SKM-1 (cell line): ENCODE results near the gene TIMM9.
"Not testable (repeated sequence)": the region's sequence is repeated elsewhere in the genome, so short reads cannot be mapped to it uniquely, and the experiment has no call there.

Experiments
- DNase-seq: peaks from one replicate; lab custom pipeline; 2025; ENCODE audit not compliant: unreplicated experiment; lab: John Stamatoyannopoulos, UW

TIMM9 gene

GRCh38 chr14:58427281-58428117, at the start of gene TIMM9, which contains the start of gene KIAA0586:
TSS of gene TIMM9 (minus strand) at chr14:58427531. CDS start at chr14:58411945, 15,586 bp downstream.
TSS of gene KIAA0586 (plus strand) at chr14:58427719. CDS start at chr14:58428265, 546 bp downstream.
- peak; percentile 71 for DNase-seq

GRCh38 chr14:58476320-58476719, 49.0 kb upstream of the TIMM9 start:
- no peak for DNase-seq

DNA sequence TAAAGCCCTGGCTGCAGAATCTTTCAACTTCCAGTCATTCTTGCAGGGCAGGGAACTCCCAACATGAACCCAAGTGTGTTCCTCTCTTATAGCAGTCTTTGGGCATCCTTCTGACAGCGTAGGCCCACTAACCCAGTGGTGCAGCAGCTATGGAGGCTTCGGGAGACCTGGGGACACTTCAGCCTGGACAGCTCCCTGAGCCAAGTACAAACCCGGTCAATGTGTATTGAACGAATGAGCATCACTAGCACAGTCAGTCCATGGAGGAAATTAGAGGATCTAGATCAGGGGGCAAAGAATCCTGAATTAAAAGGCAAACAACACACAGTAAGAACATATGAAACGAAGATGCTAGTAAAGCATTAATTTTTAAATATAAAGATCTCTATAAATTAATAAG, 42.0 kb upstream of the TIMM9 start:
- DNase-seq, result no peak

DNA sequence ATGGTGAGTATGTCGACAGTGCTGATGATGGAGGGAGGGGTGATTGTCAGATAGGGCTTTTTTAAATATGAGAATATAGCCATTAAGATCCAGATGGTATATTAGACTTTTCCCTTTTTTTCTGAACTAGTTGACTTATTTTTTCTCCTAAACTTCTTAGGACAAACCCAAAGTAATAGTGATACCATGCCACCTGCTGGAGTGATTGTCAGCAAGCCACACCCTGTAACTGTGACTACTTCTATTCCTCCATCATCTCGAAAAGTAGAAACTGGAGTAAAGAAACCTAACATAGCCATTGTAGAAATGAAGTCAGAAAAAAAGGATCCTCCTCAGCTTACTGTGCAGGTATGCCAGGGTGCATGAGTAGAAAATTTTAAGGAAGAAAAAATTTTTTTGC, 40.2 kb upstream of the TIMM9 start:
- no peak for DNase-seq

GRCh38 chr14:58466459-58466858, 39.1 kb upstream of the TIMM9 start:
- DNase-seq, result no peak

- no peak for DNase-seq
Measured at GRCh38 chr14:58465421-58465820, 38.1 kb upstream of the TIMM9 start.

DNA sequence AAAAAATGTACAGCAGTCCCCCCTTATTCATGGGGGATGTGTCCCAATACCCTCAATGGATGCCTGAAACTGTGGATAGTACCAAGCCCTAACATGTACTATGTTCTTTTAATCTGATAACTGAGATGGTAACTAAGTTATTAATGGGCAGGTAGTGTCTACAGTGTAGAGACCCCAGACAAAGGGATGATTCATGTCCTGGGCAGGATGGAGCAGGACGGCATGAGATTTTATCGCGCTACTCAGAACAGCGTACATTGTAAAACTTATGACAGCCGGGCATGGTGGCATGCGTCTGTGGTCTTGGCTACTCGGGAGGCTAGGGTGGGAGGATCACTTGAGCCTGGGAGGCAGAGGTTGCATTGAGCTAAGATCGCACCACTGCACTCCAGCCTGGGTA, 37.3 kb upstream of the TIMM9 start:
- DNase-seq, result no peak

DNA sequence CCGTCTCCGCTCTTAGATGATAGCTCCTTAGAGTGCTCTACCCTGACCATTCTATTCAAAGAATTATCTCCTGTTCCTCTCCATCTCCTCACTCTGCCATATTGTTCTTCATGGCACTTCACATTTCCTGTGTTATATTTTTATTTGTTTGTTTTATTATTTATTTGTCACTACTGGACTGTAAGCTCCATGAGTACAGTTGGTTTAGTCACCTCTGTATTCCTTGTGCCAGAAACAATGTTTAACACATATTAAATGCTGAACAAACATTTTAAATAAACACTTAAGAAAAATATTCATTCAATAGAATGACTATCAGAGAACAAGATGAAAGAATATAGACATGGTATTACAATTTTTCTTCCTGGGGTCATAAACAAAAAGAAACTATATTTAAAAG, 35.8 kb upstream of the TIMM9 start:
- no peak for DNase-seq

GRCh38 chr14:58460772-58461171, 33.4 kb upstream of the TIMM9 start:
- DNase-seq, result no peak

DNA sequence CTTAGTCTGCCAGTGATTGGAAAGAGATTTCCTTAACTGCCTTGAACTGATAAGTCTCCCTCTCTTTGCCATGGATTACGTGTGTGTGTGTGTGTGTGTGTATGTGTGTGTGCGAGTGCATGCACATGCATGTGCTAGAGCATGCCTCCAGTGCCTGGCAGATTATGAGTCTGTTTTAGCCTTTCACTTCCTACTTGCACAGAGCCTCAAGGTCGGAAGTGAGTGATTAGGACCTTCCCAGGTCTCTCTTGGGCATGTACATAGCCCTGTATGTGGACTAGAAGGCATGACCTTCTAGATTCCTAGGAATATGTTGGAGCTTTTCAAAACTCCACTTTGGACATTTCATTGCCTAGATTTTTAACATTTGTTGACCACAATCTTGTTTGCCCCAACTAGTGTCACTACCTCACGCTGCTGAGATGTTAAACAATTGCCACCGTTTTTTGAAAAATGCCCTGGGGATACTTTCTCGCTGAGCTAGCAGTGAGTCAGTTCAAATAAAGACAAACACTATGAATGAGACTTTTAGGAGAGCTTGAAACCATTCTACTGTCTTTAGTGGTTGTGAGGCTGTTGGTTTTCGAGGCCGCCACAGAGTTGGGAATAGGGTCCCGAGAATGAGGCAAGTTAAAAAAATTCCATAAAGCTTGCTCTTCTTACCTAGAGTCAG, 28.4 kb upstream of the TIMM9 start:
- no peak for DNase-seq

GRCh38 chr14:58444627-58445026, 17.3 kb upstream of the TIMM9 start:
- DNase-seq, result no peak

GRCh38 chr14:58439476-58439875, 12.1 kb upstream of the TIMM9 start:
- no peak for DNase-seq

GRCh38 chr14:58430156-58430555, 2.8 kb upstream of the TIMM9 start:
- no peak for DNase-seq

- DNase-seq, result peak; percentile 2
Measured at GRCh38 chr14:58428118-58428683, 870 bp upstream of the TIMM9 start.

DNA sequence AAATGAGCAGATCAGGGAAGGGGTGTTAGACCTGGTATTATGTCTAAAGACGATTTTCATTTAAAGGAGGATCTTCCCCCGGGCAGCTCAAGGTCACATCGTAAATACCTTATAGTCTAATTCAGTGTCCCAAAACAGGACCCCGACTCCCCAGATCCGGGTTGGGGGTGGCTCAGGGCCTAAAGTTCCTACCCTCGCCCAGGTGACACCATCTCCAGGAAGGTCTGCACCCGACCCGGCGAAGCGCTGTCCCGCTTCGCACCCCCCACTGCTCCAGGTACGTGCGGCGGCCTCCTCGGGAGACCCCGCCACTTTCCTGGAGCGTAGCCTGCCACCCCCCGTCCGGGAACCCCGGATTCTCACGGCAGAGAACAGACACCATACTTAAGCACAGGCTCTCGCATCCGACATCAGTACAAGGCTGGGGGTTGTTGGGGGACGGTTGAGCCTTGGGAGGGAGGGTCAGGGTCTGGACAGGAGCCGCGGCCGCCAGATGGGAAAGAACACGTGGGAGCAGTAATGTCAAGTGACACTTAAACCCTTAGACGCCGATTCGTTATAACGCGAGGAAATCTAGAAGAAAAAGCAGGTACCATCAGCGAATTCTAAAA, 556 bp downstream of the TIMM9 start:
- no peak for DNase-seq

GRCh38 chr14:58416934-58417333, 10.4 kb downstream of the TIMM9 start:
- not testable (repeated sequence) for DNase-seq

DNA sequence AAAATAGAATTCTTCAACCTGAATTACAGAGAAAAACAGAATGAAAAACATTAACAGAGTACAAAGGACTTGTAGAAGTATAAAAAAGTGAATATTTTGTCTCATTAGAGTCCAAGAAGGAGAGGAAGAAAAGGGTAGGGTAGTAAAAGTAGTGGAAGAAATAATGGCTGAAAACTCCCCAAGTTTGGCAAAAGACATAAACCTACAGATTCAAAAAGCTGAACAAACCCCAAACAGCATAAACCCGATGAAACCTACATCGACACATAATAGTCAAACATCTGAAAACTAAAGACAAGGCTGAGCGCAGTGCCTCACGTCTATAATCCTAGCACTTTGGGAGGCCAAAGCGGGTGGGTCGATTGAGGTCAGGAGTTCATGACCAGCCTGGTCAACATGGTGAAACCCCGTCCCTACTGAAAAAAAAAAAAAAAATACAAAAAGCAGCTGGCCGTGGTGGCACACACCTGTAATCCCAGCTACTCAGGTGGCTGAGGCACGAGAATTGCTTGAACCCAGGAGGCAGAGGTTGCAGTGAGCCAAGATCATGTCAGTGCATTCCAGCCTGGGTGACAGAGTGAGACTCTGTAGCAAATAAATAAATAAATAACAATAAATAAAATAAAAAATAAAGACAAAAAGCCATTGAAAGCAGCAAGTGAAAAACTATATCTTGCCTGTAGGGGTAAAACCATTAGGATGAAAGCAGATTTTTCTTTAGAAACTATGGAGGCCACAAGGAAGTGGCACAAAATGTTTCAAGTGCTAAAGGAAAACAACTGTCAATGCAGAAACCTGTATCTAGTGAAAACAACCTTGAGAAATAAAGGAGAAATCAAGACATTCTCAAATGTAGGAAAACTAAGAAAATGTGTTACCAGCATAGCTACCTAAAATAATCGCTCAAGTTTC, 11.4 kb downstream of the TIMM9 start:
- DNase-seq, result no peak

DNA sequence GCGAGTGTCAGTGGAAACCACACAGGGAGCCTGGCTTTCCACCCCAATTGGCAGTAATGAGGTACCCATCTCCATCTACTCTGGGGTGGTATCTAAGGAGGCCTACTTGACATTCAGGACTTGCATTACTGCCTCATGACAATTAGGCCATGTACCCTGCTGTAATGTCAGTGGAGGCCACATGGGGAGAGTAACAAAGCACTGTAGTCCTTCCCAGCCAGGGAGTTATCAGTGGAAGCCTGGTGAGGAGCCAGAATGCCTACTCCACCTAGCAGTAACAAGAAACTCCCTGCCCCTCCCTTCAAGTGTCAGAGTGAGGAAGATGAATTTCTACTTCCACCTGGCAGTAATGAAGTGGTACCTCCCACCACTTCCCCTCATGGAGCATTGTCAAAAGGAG, 12.5 kb downstream of the TIMM9 start:
- DNase-seq, result no peak

GRCh38 chr14:58408681-58409215, 18.6 kb downstream of the TIMM9 start:
- DNase-seq, result no peak

DNA sequence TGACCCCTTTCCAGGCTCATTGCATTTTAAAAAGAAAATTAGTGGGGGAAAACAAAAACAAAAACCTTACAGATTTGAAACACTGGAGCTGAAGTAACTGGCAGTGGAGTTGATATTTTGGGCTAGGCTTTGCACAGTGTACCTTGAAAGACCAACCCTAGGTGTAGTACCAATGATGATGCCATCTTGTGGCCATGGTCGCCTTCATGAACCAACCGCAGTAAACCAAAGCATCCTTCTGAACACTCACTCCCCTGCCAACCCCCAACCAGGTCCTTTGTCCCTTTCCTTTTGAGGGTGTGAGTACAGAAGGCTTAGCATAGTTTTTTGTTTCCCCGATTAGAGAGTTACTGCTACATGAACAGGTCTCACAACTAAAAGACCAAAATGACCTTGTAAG, 25.7 kb downstream of the TIMM9 start:
- DNase-seq, result no peak
